GM19240 (cell line): ENCODE data around the gene MPND.

Experiments
- DNase-seq: peaks from one replicate; pipeline ENCODE4 v3.0.0; 2011; ENCODE audit warnings: low spot score; ENCODE audit not compliant: insufficient read length

Gene MPND, protein sequence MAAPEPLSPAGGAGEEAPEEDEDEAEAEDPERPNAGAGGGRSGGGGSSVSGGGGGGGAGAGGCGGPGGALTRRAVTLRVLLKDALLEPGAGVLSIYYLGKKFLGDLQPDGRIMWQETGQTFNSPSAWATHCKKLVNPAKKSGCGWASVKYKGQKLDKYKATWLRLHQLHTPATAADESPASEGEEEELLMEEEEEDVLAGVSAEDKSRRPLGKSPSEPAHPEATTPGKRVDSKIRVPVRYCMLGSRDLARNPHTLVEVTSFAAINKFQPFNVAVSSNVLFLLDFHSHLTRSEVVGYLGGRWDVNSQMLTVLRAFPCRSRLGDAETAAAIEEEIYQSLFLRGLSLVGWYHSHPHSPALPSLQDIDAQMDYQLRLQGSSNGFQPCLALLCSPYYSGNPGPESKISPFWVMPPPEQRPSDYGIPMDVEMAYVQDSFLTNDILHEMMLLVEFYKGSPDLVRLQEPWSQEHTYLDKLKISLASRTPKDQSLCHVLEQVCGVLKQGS

GRCh38 chr19:4343370-4344307 lies at the start of gene MPND:
Gene MPND (plus strand): TSS chr19:4343562. CDS start chr19:4343594, 32 bp downstream.
- peak; percentile 79 for DNase-seq

DNA sequence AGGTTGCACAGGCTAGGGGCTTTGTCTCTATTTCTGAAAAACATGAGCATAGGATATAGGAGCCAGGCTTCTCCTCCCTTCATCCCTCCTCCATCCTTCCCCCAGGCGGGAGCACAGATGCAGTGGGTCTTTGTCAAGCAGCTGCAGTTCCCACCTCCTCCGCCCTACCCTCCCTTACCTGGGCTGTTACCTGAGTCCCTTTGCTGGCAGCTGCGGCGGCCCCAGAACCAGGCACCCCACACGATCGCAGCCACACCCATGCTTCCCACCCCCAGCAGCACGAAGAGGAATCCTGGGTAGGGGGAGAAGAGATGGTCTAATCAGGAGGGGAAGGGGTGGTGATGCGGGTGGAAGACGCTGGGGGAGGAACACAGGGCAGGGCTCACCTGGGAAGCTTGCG lies 49.0 kb upstream of the MPND start:
- DNase-seq = no peak

GRCh38 chr19:4295972-4296771 lies 47.2 kb upstream of the MPND start:
- no peak for DNase-seq

DNA sequence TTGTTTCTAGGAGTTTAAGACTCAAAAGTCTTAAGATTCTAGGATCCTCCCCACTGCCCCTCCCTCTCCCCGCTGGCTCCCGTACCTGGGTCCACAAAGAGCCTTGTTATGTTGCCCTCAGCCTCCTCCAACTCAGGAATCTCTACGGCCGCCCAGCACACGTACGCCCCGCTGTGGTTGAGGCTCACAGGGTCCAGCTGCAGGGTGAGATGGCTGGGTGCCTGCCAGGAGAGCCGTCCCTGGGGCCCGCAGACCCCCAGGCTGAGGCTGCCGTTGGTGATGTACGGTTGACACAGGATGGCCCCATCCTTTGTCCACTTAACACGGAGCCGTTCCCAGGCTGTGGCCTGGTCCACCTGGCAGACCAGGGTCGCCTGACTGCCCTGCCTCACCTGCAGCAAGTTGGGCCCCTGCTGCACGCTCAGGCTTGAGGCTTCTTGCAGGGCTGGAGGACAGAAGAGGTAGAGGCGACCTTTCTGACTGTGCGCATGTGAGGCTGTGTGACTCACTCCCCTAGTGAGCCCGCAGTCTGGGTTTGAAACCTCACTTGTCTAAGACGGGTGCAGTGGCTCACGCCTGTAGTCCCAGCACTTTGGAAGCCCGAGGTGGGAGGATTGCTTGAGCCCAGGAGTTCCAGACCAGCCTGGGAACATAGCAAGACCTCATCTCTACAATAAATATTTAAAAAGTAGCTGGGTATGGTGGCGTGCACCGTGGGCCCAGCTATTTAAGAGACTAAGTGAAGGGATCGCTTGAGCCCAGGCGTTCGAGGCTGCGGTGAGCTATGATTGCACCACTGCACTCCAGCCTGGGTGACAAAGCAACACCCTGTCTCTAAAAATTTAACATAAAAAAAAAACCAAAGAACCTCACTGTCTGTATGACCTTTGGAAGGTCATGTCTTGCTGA lies 45.2 kb upstream of the MPND start:
- DNase-seq = no peak

- no peak for DNase-seq
Measured at GRCh38 chr19:4298810-4299550, 44.4 kb upstream of the MPND start.

- DNase-seq = no peak
Measured at GRCh38 chr19:4300589-4300988, 42.8 kb upstream of the MPND start.

DNA sequence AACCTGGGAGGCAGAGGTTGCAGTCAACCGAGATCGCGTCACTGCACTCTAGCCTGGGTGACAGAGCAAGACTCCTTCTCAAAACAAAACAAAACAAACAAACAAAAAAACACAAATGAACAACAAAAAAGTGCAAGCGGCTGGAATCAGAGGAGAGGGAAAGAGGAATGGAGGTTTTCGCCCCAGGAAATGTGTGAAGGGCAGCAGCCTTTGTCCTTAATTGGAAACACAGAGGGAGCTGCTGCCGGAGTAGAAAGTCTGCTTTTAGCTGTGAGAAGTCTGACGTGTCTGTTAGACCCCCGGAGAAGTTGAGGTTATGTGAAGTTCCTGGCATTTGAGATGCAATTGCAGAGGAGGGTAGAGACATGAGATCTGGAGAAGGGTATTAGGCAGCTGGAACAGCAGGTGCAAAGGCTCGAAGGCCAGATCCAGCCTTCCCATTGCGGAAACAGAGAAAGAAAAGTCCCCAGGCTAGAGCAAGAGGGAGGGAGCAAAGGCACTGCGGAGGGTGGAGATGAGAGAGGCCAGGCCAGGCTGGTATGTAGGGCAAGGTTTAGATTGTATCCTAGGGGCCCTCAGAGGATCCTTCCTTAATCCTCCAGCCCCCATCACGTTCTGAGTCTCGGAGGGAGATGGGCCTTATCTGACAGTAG lies 41.6 kb upstream of the MPND start:
- DNase-seq = no peak

DNA sequence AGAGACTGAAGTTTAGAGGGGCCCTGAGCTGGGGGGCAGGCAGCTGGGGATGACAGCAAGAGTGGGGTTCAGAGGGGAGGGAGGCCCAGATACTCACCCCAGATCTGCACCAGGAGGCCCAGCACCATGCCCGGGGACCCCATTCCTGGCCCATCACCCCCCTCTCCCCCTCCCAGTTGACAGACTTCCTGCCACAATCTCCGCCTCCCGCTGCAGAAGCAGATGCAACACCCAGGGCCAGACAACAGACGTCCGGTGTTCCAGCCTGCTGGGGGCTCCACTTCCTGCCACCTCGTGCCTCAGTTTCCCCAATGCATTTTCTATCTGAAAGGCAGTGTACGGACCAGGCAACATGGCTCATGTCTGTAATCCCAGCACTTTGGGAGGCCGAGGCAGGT lies 41.1 kb upstream of the MPND start, which contains the start of gene TMIGD2:
Gene TMIGD2 (minus strand): TSS at position 147 of the 398 bp plus-strand sequence. CDS start 4 bp downstream, at position 143.
- no peak for DNase-seq

DNA sequence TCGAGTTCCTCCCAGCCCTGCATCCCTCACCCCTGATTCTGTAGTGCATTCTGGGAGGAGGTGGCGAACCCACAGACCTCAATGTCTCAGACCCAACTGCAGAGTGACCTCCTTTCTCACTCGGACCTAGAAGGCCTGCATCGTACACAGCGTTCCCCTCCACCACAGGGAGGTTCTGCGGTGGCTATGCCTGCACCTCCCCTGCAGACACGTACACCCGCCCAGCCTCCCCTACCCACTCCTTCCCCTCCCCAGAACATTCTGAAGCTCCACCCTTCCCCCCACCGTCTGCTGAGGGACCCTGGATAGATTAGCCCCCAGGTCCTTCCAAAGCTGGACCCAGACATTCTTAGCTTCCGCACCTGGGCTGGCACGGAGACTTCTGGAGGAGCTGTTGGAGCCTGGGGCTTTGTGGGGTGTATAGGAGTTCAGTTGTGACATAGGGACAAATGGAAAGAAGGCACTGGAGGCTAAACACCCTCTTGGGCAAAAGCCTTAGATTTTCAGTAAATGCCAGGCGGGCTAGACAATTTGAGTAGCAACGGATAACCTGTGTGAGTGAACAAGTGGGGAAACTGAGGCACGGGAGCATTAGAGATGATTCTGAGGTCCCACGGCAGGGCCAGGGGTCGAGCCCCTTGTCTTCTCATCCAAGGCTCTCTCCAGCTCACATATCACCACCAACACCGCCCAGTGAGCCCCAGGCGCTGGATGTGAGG lies 39.4 kb upstream of the MPND start:
- DNase-seq = no peak

DNA sequence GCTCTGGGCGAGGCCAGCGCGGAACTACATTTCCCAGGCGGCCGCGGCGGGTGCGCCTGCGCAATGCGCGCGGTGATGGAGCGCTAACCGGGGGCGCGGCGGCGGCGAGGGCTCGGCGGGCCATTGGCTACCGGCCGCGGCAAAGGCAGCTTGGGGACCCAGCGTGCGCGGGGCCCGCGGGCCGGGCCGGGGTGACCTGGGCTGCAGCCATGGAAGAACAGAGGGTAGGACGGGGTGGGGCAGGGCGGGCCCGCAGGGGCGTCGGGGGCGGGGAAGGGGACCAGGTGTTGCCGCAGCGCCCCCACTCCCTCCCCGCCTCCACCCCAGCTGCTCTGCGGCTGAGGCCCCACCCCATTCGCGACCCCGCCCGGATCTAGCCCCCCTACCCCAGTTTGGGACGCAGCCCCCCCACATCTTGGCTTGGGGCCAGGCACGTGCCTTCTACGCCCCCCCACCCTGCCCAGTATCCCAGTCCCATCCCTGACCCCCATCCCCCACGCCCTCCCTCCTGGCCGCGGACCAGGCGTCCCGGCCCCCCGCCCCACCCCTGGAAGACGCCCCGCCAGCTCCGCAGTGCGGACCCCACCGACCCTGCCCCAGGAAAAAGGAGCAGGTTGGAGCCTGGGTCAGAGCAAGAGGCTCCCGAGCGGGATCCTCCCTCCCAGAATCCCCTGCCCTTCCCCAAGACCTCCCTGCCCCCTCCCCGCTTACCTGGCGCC lies 38.7 kb upstream of the MPND start, which contains the start of gene FSD1:
Gene FSD1 (plus strand): TSS at position 61 of the 719 bp plus-strand sequence. CDS start 149 bp downstream, at position 210.
- peak; percentile 94 for DNase-seq

GRCh38 chr19:4305257-4305612 lies 38.1 kb upstream of the MPND start:
- DNase-seq = no peak

GRCh38 chr19:4305659-4306058 lies 37.7 kb upstream of the MPND start:
- no peak for DNase-seq

DNA sequence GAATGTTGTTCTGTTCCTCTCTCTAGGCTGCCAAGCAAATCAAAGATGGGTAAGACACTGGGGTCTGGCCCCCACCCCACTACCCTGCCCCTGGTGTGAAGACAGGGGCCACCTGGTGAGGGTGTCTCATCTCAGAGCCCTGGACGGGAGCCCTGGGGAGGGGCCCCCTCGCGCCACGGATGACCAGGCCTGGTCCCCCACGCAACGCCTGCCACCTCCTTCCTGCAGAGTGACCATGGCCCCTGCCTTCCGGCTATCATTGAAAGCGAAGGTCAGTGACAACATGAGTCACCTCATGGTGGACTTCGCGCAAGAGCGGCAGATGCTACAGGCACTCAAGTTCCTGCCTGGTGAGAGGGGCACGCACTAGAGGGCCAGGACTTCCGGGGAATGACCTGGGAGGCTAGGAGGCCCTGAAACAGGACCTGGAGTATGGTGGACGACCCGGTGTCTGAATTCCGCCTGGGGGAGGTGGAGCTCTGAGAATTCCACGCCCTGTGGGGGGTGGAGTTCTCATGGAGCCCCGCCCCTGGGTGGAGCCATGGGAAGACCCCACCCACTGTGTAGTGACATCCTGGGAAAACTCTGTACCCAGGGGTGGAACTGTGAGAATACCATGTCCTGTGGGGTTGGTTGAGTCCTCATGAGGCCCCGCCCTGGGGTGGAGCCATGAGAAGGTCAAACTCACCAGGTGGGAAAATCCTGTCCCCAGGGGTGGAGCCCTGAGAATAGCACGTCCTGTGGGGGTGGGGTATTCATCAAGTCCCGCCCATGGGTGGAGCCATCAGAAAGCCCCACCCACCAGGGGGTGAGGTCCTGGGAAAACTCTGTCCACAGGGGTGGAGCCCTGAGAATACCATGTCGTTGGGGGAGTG lies 32.9 kb upstream of the MPND start:
- DNase-seq = no peak

DNA sequence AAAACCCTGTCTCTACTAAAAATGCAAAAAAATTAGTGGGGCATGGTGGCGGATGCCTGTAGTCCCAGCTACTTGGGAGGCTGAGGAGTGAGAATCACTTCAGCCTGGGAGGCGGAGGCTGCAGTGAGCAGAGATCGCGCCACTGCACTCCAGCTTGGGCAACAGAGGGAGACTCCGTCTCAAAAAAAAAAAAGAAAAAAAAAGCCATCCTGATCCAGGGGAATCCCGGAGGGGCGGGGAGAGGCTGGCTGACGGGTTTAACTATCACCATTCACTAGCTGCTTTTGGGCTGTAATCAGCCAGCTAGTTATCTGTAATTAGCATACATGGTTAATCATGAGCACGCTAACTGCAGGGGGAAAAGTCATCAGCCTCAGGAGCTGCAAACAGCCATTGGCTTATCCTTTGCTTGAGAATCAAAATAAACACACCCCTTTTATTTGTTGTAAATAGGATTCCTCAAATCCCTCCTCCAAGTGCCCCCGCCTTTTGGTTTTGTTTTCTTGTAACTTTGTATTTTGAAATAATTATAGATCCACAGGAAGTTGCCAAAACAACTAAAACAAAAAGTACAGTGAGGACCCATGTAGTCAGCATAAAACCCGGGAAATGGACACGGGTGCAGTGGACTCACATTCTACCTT lies 29.4 kb upstream of the MPND start:
- DNase-seq = no peak

GRCh38 chr19:4316956-4317355 lies 26.4 kb upstream of the MPND start:
- DNase-seq = no peak

- no peak for DNase-seq
Measured at GRCh38 chr19:4318460-4318859, 24.9 kb upstream of the MPND start.
